H1 (cell line): ENCODE results near the gene ZNF747. TPM values are rescaled to one million over a fixed set of nuclear protein-coding genes. Genes with fewer than 3 reads are reported as not detected.
A peak's percentile ranks its signal among the peaks of the same experiment; 100 is the strongest.

ENCODE experiments used
- CTCF ChIA-PET: fragments of 300-600 bp; sonication (Branson Sonifier 250); formaldehyde crosslinking; loops from one replicate; lab custom pipeline; 2021; ENCODE audit not compliant: partially characterized antibody; lab: Charles Lee
- POLR2A ChIA-PET: fragments of 300-600 bp; sonication (Branson Sonifier 250); formaldehyde crosslinking; loops from one replicate; lab custom pipeline; 2021; ENCODE audit warnings: inconsistent platforms; ENCODE audit not compliant: partially characterized antibody; lab: Charles Lee
- DNase-seq, 2 experiments: peaks; one replicate each; pipeline versions ENCODE4 v3.0.0 to v3.0.0-alpha.2; 2010 to 2022; ENCODE audit warnings: low spot score in 2 of 2, low read depth in 1 of 2, mixed read lengths in 1 of 2
- FAIRE-seq: peaks from 2 replicates; lab custom pipeline; 2011; peaks lifted over from hg19 to GRCh38; lab: Jason Lieb, UNC
- H2AFZ ChIP-seq: 2 replicates; pipeline ENCODE4 v1.8.1; 2012; ENCODE audit warnings: low read length, inconsistent platforms
- H2AK5ac ChIP-seq: 2 replicates; pipeline ENCODE4 v1.6.1; 2013; ENCODE audit warnings: low read depth, low read length
- H2BK120ac ChIP-seq: replicated peaks from 2 replicates; pipeline ENCODE3; 2013; ENCODE audit warnings: low read depth, low read length, inconsistent platforms
- H2BK12ac ChIP-seq: 2 replicates; pipeline ENCODE4 v1.6.1; 2013; ENCODE audit warnings: low read depth, low read length
- H2BK15ac ChIP-seq: 2 replicates; pipeline ENCODE4 v1.6.1; 2013; ENCODE audit warnings: low read length
- H2BK20ac ChIP-seq: 2 replicates; pipeline ENCODE4 v1.6.1; 2013; ENCODE audit warnings: low read length
- H2BK5ac ChIP-seq: 2 replicates; pipeline ENCODE4 v1.6.1; 2013; ENCODE audit warnings: low read depth, low read length
- H3K14ac ChIP-seq: 2 replicates; pipeline ENCODE4 v1.6.1; 2013; ENCODE audit warnings: inconsistent platforms; ENCODE audit not compliant: insufficient read length
- H3K18ac ChIP-seq: 2 replicates; pipeline ENCODE4 v1.6.1; 2013; ENCODE audit warnings: low read length; ENCODE audit errors: extremely low read depth
- H3K23ac ChIP-seq: 2 replicates; pipeline ENCODE4 v1.6.1; 2013; ENCODE audit warnings: inconsistent platforms; ENCODE audit not compliant: insufficient read length
- H3K23me2 ChIP-seq: 2 replicates; pipeline ENCODE4 v1.6.1; 2013; ENCODE audit warnings: low read depth, low read length
- H3K27ac ChIP-seq: 2 replicates; pipeline ENCODE4 v1.6.1; 2011; ENCODE audit warnings: low read depth, low read length, inconsistent platforms
- H3K27me3 ChIP-seq, 4 experiments: replicated peaks in 1 of 4; 1 replicate in 1 of 4; 2 replicates in 3 of 4; pipeline versions ENCODE4 v1.6.1 to v1.8.1; 2011 to 2013; ENCODE audit warnings: low read length in 3 of 4, mild to moderate bottlenecking in 3 of 4, inconsistent platforms in 2 of 4, mixed read lengths in 2 of 4, moderate library complexity in 1 of 4; ENCODE audit not compliant: control insufficient read depth in 3 of 4, insufficient read depth in 3 of 4; ENCODE audit errors: extremely low read depth in 1 of 4
- H3K36me3 ChIP-seq, 4 experiments: 2 replicates each; pipeline versions ENCODE4 v1.6.1 to v1.8.1; 2011 to 2013; ENCODE audit warnings: mild to moderate bottlenecking in 4 of 4, low read length in 3 of 4, moderate library complexity in 2 of 4, control low read depth in 1 of 4, inconsistent platforms in 1 of 4; ENCODE audit not compliant: insufficient read depth in 4 of 4, control insufficient read depth in 2 of 4
- H3K4ac ChIP-seq: replicated peaks from 2 replicates; pipeline ENCODE3; 2013; ENCODE audit warnings: low read length, low read depth, mixed read lengths, inconsistent platforms; ENCODE audit not compliant: insufficient read length
- H3K4me1 ChIP-seq, 4 experiments: replicated peaks in 1 of 4; 1 replicate in 1 of 4; 2 replicates in 3 of 4; pipeline versions ENCODE4 v1.6.1 to v1.8.1; 2011 to 2013; ENCODE audit warnings: low read length in 3 of 4, inconsistent platforms in 2 of 4, mixed read lengths in 1 of 4; ENCODE audit not compliant: insufficient read depth in 4 of 4, control insufficient read depth in 3 of 4
- H3K4me2 ChIP-seq, 2 experiments: 2 replicates each; pipeline versions ENCODE4 v1.6.1 to v1.8.1; 2011 to 2013; ENCODE audit warnings: low read depth in 2 of 2, low read length in 2 of 2, control low read depth in 1 of 2, inconsistent platforms in 1 of 2, mild to moderate bottlenecking in 1 of 2; ENCODE audit not compliant: insufficient read depth in 1 of 2
- H3K4me3 ChIP-seq, 4 experiments: fragments of 200-600, 300-600 bp in 1 of 4; sonication (generic), shearing (Covaris generic), sonication (Bioruptor Twin) in 1 of 4; 2 replicates each; pipeline versions ENCODE4 v1.5.1 to v1.8.1; 2011 to 2016; ENCODE audit warnings: low read length in 4 of 4, low read depth in 3 of 4, control low read depth in 2 of 4, inconsistent platforms in 2 of 4, mild to moderate bottlenecking in 2 of 4, mixed read lengths in 1 of 4, moderate library complexity in 1 of 4; ENCODE audit not compliant: insufficient read depth in 2 of 4; ENCODE audit errors: extremely low read depth in 1 of 4
- H3K56ac ChIP-seq: replicated peaks from 2 replicates; pipeline ENCODE3; 2013; ENCODE audit warnings: low read depth, mild to moderate bottlenecking, mixed read lengths, low read length, inconsistent platforms; ENCODE audit not compliant: insufficient read length
- H3K79me1 ChIP-seq: 2 replicates; pipeline ENCODE4 v1.6.1; 2013; ENCODE audit warnings: low read depth, low read length, control low read depth
- H3K79me2 ChIP-seq, 2 experiments: 2 replicates each; pipeline versions ENCODE4 v1.6.1 to v1.8.1; 2012 to 2013; ENCODE audit warnings: low read length in 2 of 2, mild to moderate bottlenecking in 2 of 2, inconsistent platforms in 1 of 2; ENCODE audit not compliant: insufficient read depth in 2 of 2, control insufficient read depth in 1 of 2
- H3K9ac ChIP-seq, 4 experiments: replicated peaks in 1 of 4; 1 replicate in 1 of 4; 2 replicates in 3 of 4; pipeline versions ENCODE4 v1.6.1 to v1.8.1; 2011 to 2013; ENCODE audit warnings: low read depth in 3 of 4, low read length in 3 of 4, control low read depth in 2 of 4, mild to moderate bottlenecking in 2 of 4, moderate library complexity in 2 of 4, inconsistent platforms in 1 of 4; ENCODE audit errors: extremely low read depth in 1 of 4
- H3K9me3 ChIP-seq, 2 experiments: 2 replicates each; pipeline versions ENCODE4 v1.6.1 to v1.8.1; 2012 to 2013; ENCODE audit warnings: mild to moderate bottlenecking in 2 of 2, moderate library complexity in 2 of 2, control low read depth in 1 of 2, inconsistent platforms in 1 of 2, low read depth in 1 of 2, low read length in 1 of 2, mixed read lengths in 1 of 2; ENCODE audit not compliant: insufficient read depth in 2 of 2
- H4K20me1 ChIP-seq, 2 experiments: replicated peaks in 1 of 2; 2 replicates each; pipeline versions ENCODE3 to v1.8.1; 2011 to 2013; ENCODE audit warnings: inconsistent platforms in 2 of 2, low read length in 2 of 2, mild to moderate bottlenecking in 1 of 2; ENCODE audit not compliant: insufficient read depth in 2 of 2, control insufficient read depth in 1 of 2
- H4K5ac ChIP-seq: 2 replicates; pipeline ENCODE4 v1.6.1; 2013; ENCODE audit warnings: low read length, low read depth, mixed read lengths, inconsistent platforms; ENCODE audit not compliant: insufficient read length
- H4K8ac ChIP-seq: 2 replicates; pipeline ENCODE4 v1.8.0; 2013; ENCODE audit warnings: mild to moderate bottlenecking, moderate library complexity, low read length, inconsistent platforms; ENCODE audit not compliant: insufficient read depth; ENCODE audit errors: extremely low read depth
- H4K91ac ChIP-seq: replicated peaks from 2 replicates; pipeline ENCODE3; 2013; ENCODE audit warnings: low read length, mixed read lengths, inconsistent platforms; ENCODE audit not compliant: insufficient read length
- ASH2L ChIP-seq: fragments of 200-600, 300-600 bp; sonication (generic); IDR thresholded peaks from one replicate; pipeline ENCODE4 v1.7.1; 2017; ENCODE audit warnings: low read length
- BACH1 ChIP-seq: IDR thresholded peaks from 2 replicates; pipeline ENCODE4 v1.6.1; 2012; ENCODE audit warnings: low read length, improper control_type of control experiment
- GTF2F1 ChIP-seq: IDR thresholded peaks from 2 replicates; pipeline ENCODE4 v1.6.1; 2012; ENCODE audit warnings: low read depth, low read length, improper control_type of control experiment, borderline replicate concordance
- POLR2AphosphoS5 ChIP-seq: IDR thresholded peaks from 2 replicates; pipeline ENCODE4 v1.6.1; 2011; ENCODE audit warnings: low read depth, low read length
- POU5F1 ChIP-seq: IDR thresholded peaks from 2 replicates; pipeline ENCODE4 v1.6.1; 2011; ENCODE audit warnings: low read depth, mild to moderate bottlenecking, low read length, moderate library complexity
- RFX5 ChIP-seq: IDR thresholded peaks from 2 replicates; pipeline ENCODE4 v1.6.1; 2011; ENCODE audit warnings: low read depth, low read length, improper control_type of control experiment, borderline replicate concordance
- SIRT6 ChIP-seq: IDR thresholded peaks from one replicate; pipeline ENCODE4 v1.7.1; 2012; ENCODE audit warnings: low read length, inconsistent platforms
- SP4 ChIP-seq: IDR thresholded peaks from 2 replicates; pipeline ENCODE4 v1.6.1; 2012; ENCODE audit warnings: low read length, inconsistent platforms
- TAF1 ChIP-seq: IDR thresholded peaks from 2 replicates; pipeline ENCODE4 v1.6.1; 2011; ENCODE audit warnings: mild to moderate bottlenecking, low read depth, low read length
- TAF7 ChIP-seq: optimal IDR thresholded peaks from 2 replicates; pipeline ENCODE3; 2011; ENCODE audit warnings: low read depth, mild to moderate bottlenecking, inconsistent platforms, low read length, moderate library complexity, borderline replicate concordance
- TBP ChIP-seq: IDR thresholded peaks from 2 replicates; pipeline ENCODE4 v1.6.1; 2011; ENCODE audit warnings: low read depth, low read length, improper control_type of control experiment
- ZNF274 ChIP-seq: IDR thresholded peaks from 2 replicates; pipeline ENCODE4 v1.7.0; 2012; ENCODE audit warnings: low read length, borderline replicate concordance; ENCODE audit errors: extremely low read depth
- WGBS, 2 experiments: shearing (Covaris generic) in 1 of 2; methylation state at CpG; one replicate each; pipeline versions ENCODE4 v1.1.6 to v1.1.7; 2013 to 2015; ENCODE audit warnings: low lambda C conversion rate in 2 of 2, mixed read lengths in 2 of 2, inconsistent platforms in 1 of 2, low coverage in 1 of 2, missing lambda C conversion rate in 1 of 2; ENCODE audit not compliant: insufficient replicate concordance in 2 of 2, insufficient coverage in 1 of 2, insufficient read length in 1 of 2; ENCODE audit errors: extremely low coverage in 1 of 2, missing lambda C conversion rate in 1 of 2; 5-methylcytosine and 5-hydroxymethylcytosine counted together
- polyA plus RNA-seq, 7 experiments: library from polyadenylated mRNA; depleted of rRNA in 3 of 7; stranded (reverse) in 5 of 7; unstranded in 2 of 7; fragments of >200 nt in 5 of 7; fragments of 200-250 nt in 2 of 7; gene quantifications; 1 replicate in 5 of 7; 2 replicates in 1 of 7; 4 replicates in 1 of 7; pipeline versions ENCODE4 v1.2.1 to v1.2.3, GENCODE V29; 2011 to 2013; ENCODE audit warnings: missing spikeins in 2 of 7, mixed read lengths in 2 of 7
- total RNA-seq: library from RNA; stranded (reverse); fragmentation: NEBNext Ultra II Directional; extraction: Animal tissue kit (Norgen Biotek cat#: 25700); gene quantifications from 2 replicates; pipeline ENCODE4 v1.2.1, GENCODE V29; 2021

Gene ZNF747
- total and polyA plus RNA-seq, 2 of the 8 experiments (the other 6 are each of a cell fraction or from before 2014, with no cell fraction given), result 9.9 to 10.3 TPM

DNA sequence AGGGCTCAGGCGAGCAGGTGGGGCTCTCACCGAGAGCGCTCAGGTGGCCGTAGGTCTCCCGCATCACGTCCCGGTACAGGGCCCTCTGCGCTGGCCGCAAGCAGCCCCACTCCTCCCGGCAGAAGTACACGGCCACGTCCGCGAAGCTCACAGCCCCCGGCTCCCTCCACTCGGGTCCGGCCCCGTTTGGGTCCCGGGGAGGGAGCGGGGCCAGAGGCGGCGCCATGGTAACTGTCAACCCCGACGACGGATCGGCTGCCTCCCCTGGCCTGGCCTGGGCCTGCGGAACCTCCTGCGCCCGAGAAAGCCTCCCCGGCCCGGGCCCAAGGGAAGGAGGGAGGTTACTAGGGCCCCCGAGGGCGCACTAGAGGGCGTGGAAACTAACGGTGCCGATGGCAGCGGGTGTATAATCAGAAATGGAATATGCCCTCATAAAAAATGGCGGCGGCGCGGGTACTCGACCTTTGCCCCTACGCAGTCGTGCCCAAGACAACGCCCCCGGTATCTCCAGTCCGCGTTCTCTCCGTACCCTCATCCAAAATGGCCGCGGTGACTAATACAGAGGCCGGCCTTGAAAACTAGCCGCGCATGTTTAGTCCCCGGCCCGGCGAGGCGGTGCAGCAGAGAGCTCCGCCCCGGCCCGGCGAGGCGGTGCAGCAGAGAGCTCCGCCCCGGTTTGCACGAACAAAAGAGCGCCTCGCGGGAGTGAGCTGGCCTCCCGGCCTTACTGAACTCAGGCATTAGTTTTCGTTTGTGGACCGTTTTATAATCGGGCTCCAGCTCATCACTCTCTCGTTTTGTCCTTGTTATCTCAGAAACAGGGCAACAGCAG is 23.5 kb upstream of the ZNF747 start, which contains the start of gene ZNF764:
Gene ZNF764 (minus strand): TSS at position 418 of the 832 bp plus-strand sequence. CDS start 192 bp downstream, at position 226.
- H3K79me2 ChIP-seq, result no peaks in the 10 kb centered on the region
- peak within 1 kb of the TSS; percentile 14 for H3K56ac ChIP-seq
- peak within 1 kb of the TSS; percentile 12; the same call in 1 of the 2 replicates for H2AFZ ChIP-seq
- H3K14ac ChIP-seq, result no peak within 1 kb of the TSS
- no peak within 1 kb of the TSS for H2BK20ac ChIP-seq
- H3K4me3 ChIP-seq, result peak within 1 kb of the TSS; percentile 58 to 86 (median 76)
- peak within 1 kb of the TSS; percentile 28 for H2BK12ac ChIP-seq
- peak within 1 kb of the TSS; percentile 7; the same call in 1 of the 2 replicates for H2BK15ac ChIP-seq
- no peaks in the 10 kb centered on the region for H3K9me3 ChIP-seq
- peak within 1 kb of the TSS; percentile 90 for H4K5ac ChIP-seq
- peak within 1 kb of the TSS; percentile 12 for H4K91ac ChIP-seq
- H2AK5ac ChIP-seq, result no peak within 1 kb of the TSS
- peak within 1 kb of the TSS; percentile 22 for H3K4ac ChIP-seq
- H3K23ac ChIP-seq, result no peak within 1 kb of the TSS
- peak within 1 kb of the TSS; percentile 60; the same call in 1 of the 2 replicates for H3K27ac ChIP-seq
- H4K20me1 ChIP-seq, result peaks cover 0 to 4% of the 10 kb centered on the region in 2 experiments
- POLR2A ChIA-PET, result interaction anchor here (0.7 to 8.4 kb wide), 20 partner anchors 9 to 153 kb away, joined by 3 to 121 read pairs (median 6); partner anchors contain the start of genes PRR14, ZNF688, ZNF689 and ZNF747
- peaks cover 0 to 5% (median 2%) of the 10 kb centered on the region in 4 experiments; a peak in 2 of 7 replicates for H3K4me1 ChIP-seq
- WGBS, 2 experiments, result 1% methylated on average over 74 of the region's 74 CpGs; no CpG with 5 or more reads in 1 of the 2 experiments
- peak within 1 kb of the TSS; percentile 48 to 83 for H3K4me2 ChIP-seq
- DNase-seq (peak; percentile 86 to 88), FAIRE-seq (no peak)
- CTCF ChIA-PET, result interaction anchor here (0.8 to 3.1 kb wide), 17 partner anchors 14 to 128 kb away, joined by 3 to 23 read pairs (median 4); partner anchors contain the start of genes DCTPP1, ZNF688, ZNF747 and ZNF785
- H3K36me3 ChIP-seq, result peaks cover 3 to 8% (median 5%) of the 10 kb centered on the region in 4 experiments; a peak in 4 of 8 replicates
- H3K18ac ChIP-seq, result peak within 1 kb of the TSS; percentile 78
- H3K27me3 ChIP-seq, result peaks cover 0 to 3% (median 1%) of the 10 kb centered on the region in 4 experiments; a peak in 1 of 7 replicates
- peak within 1 kb of the TSS; percentile 88; the same call in 1 of the 2 replicates for H2BK5ac ChIP-seq
- H4K8ac ChIP-seq, result peak within 1 kb of the TSS; percentile 92; the same call in 1 of the 2 replicates
- no peak within 1 kb of the TSS for H2BK120ac ChIP-seq
- H3K79me1 ChIP-seq, result no peaks in the 10 kb centered on the region
- H3K9ac ChIP-seq, result peak within 1 kb of the TSS; percentile 43 to 66 (median 52); a peak in 6 of 7 replicates
- H3K23me2 ChIP-seq, result peaks cover 7% of the 10 kb centered on the region; the same call in 1 of the 2 replicates
- TF ChIP-seq RFX5 (no peak), SIRT6 (no peak), TAF1 (peak; percentile 77), TAF7 (no peak), TBP (peak; percentile 44; the same call in 1 of the 2 replicates), POLR2AphosphoS5 (no peak), POU5F1 (no peak), GTF2F1 (no peak), ZNF274 (no peak), SP4 (no peak), ASH2L (peak; percentile 93), BACH1 (no peak)
